Stomach (tissue), 4 donors: Measurements from ENCODE around the gene PRDM16.

ENCODE experiments used
- POLR2A ChIP-seq, 4 donors: fragments of 450-650 bp; IDR thresholded peaks; one replicate each; pipeline ENCODE4 v1.6.1; 2016; ENCODE audit warnings: antibody characterized with exemption in 4 of 4, control low read depth in 2 of 4, mild to moderate bottlenecking in 1 of 4, moderate library complexity in 1 of 4
- TF ChIP-seq, protein P1 (sequence below), 7 experiments: fragments of 450-650 bp in 4 of 7; fragments of 200-600 bp in 3 of 7; sonication (generic) in 3 of 7; IDR thresholded peaks; one replicate each; pipeline ENCODE4 v1.5.1; 2016 to 2019; ENCODE audit warnings: antibody characterized with exemption in 7 of 7, control low read depth in 2 of 7, mild to moderate bottlenecking in 1 of 7

DNA sequence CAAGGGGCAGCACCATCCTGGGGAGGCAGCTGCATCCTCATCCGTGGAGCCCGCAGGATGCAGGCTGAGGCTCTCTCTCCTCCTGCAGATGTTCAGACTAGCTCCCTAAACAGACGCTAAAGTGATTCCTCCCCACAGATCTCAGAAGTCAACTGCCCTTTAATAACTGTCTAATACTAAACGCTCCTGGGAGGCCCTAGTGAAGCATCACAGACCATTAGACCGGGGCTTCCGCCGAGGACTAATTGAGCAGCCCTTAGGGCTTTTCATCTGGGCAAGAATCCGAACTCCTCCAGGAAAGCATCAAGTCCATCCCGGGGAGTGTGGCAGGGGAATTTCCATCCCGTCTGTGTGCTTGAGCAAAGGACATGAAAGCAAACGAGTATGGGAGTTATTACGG is 40.4 kb downstream of the PRDM16 start:
- TF ChIP-seq, protein P1, sequence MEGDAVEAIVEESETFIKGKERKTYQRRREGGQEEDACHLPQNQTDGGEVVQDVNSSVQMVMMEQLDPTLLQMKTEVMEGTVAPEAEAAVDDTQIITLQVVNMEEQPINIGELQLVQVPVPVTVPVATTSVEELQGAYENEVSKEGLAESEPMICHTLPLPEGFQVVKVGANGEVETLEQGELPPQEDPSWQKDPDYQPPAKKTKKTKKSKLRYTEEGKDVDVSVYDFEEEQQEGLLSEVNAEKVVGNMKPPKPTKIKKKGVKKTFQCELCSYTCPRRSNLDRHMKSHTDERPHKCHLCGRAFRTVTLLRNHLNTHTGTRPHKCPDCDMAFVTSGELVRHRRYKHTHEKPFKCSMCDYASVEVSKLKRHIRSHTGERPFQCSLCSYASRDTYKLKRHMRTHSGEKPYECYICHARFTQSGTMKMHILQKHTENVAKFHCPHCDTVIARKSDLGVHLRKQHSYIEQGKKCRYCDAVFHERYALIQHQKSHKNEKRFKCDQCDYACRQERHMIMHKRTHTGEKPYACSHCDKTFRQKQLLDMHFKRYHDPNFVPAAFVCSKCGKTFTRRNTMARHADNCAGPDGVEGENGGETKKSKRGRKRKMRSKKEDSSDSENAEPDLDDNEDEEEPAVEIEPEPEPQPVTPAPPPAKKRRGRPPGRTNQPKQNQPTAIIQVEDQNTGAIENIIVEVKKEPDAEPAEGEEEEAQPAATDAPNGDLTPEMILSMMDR (IDR thresholded peaks at IDR 0.05): no peak
- TF ChIP-seq POLR2A (IDR thresholded peaks at IDR 0.05): no peak
